NCI-H2029 (cell line): Measurements from ENCODE around the gene RNF225.
"Not testable (repeated sequence)": the region's sequence is repeated elsewhere in the genome, so short reads cannot be mapped to it uniquely, and the experiment has no call there.

ENCODE experiments used
- DNase-seq: peaks from one replicate; lab custom pipeline; 2025; lab: John Stamatoyannopoulos, UW

The RNF225 gene

DNA sequence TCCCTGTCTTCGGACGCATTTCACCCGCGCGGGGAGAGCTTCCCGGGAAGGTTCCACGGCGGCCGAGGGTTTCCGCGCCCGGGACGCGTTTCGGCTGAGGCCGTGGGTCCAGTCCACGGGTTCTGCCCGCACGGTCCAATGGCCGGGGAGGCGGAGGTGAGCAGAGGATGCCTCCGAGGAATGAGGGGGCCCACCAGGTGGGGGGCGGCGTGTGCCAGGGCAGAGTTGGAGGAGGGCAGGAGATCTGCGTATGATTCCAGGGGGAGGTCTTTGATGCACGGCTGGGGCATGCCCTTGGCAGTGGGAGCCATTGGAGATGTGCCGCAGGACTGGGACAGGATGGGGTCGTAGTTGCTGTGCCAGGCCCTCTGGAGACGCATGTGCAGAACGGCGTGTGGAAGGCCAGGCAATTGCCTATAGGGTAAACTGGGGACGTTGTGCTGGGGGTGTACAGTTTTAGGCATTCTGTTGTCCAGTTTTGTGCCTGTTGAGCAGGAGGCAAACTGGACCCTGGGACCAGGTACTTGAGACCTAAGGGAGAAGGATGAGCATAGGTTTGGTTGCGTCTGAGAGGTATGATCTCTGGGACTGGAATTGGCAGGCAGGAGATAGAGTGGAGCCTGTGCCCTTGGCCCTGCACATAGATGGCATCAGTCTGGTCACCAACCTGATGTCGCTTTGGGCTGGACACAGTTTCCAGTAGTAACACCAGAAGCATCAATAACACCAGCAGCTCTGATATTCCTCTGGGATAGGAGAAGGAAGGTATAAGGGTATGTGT is 13.7 kb downstream of the RNF225 start:
- DNase-seq, result no peak

DNA sequence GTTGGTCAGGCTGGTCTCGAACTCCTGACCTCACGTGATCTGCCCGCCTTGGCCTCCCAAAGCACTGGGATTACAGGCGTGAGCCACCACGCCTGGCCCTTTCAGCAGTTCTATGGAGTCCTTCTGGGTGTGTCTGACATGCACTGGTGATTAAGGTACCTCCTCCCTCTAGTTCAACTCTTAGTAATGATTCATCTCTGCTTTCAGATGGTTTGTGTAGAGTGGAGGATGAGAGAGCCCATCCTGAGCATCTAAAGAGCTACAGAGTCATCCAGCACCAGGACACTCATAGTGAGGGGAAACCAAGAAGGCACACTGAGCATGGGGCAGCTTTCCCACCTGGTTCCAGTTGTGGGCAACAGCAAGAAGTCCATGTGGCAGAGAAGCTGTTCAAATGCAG is 21.1 kb downstream of the RNF225 start:
- DNase-seq, result no peak

DNA sequence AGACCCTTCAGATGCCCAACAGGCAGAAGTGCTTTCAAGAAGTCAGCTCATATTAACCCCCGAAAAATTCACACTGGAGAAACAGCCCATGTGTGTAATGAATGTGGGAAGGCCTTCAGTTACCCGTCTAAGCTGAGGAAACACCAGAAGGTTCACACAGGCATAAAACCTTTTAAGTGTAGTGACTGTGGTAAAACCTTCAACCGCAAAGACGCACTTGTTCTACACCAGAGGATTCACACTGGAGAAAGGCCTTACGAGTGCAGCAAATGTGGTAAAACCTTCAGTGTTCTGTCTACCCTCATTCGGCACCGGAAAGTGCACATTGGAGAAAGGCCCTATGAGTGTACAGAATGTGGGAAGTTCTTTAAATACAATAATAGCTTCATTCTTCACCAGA is 21.6 kb downstream of the RNF225 start:
- DNase-seq, result no peak

DNA sequence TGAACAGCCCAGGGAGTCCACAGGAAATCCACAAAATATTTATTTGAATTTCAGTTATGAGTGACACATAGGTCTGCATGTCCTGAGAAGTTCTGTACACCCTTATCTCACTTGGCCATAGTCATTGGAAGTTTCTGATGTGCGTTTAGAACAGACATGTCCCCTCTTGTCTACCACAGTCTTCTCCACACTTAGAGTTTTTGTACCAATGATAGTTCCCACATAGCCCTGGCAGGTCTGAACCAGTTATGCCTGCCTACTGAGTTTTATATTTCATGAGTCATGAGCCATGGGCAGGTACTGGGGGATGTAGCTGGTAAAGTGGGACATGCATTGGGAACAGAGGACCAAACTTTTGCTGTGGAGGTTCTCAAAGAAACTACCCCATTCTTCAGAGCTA is 33.2 kb downstream of the RNF225 start:
- no peak for DNase-seq

DNA sequence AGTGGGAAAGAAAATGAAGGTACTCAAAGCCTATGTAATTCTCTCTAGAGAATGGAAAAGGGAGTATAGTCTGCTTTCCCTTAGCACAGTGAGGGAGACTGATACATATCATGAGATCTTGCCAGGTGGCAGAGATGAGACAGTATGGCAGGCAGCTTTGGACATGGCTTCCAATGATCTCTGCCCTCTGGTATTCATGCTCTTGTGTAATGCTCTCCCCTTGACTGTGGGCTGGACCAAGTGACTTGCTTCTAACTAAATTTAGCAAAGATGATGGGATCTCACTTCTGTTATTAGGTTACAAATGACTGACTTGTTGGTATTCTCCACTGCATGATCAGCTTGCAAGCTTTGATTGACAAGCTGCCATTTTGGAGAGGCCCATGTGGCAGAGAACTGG is 34.3 kb downstream of the RNF225 start:
- DNase-seq, result no peak

DNA sequence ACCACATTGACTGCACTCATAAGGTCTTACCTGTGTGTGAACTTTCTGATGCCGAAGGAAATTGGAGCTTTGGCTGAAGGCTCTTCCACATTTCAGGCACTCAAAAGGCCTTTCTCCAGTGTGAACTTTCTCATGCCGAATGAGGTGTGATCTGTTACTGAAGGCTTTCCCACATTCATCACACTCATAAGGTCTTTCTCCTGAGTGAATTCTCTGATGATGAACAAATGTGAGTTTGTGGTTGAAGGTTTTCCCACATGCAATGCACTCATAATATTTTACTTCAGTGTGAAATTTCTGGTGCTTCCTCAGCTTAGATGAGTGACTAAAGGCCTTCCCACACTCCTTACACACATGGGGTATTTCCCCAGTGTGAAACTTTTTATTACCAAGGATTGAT is 38.8 kb downstream of the RNF225 start:
- no peak for DNase-seq

DNA sequence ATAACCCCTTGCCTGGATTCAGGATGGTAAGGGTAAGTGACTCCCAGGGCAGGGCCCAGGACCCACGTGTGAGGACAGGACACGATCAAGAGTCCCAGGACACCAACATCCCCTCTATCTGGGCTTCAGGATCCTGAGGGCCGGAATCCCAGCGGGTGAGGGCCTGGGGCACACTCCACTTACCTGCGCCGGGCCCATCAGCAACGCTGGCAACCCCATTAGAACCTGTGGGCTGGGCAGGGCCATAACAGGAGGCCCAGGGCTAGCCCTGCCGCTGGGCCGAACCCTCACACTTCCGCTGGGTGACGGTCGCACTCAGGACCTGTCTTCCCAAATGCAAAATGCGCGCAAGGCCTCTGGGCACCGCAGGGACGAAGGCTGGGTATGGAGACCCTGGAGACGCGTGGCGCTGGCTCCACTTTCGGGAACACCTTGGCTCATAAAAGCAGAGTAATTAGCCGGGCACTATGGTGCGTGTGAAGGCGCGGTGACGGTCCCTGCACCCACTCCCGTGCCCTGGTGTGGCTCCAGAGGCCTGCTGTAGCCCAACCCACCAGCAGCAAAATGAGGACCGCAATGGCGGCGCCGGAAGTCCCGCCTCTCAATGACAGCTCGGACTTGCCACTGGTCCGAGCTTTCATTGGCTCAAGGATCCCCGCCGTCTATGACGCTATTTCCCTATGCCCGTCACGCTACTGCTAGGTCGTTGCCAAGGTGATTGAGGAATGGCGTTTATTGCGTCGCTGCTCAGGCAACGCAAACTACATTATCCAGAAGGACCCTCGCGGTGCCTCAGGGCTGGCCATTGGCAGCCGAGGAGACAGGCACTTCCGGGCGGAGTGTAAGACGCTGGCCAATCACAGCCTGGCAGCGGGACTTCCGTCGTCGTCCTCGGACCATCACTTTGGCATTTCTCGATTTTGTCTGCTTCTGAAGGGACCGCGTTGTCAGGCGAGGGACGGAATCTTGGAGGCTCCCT is 44.4 kb downstream of the RNF225 start, which contains the start of gene ZNF132:
ZNF132 (minus strand) TSS at position 578 of the 979 bp plus-strand sequence; CDS start at position 246, 332 bp downstream.
- DNase-seq, result peak; percentile 99

DNA sequence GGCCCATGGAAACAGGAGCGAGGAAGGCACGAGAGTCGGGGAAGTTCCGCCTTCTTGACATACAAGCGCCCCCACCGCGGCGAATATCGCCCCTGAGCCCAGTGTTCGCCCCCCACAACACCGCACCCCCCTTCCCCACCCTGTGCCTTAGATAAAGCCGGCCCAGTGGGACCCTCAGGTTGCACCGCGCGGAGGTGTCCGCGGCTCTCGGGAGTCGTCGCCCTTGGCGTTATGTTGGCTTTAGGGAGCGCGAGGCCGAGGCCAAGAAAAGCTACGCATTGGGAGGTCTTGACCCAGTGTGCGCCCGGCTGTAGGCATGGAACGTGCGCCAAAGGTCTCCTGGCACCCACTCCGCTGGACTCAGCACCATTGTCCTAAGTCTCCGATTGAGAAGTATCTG is 45.1 kb downstream of the RNF225 start:
- no peak for DNase-seq

DNA sequence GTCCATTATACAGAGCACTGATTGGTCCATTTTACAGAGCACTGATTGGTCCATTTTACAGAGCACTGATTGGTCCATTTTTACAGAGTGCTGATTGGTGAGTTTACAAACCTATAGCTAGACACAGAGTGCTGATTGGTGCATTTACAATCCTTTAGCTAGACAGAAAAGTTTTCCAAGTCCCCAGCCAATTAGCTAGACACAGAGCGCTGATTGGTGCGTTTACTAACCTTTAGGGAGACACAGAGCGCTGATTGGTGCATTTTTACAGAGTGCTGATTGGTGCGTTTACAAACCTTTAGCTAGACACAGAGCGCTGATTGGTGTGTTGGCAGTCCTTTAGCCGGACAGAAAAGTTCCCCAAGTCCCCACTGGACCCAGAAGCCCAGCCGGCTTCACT is 47.5 kb downstream of the RNF225 start:
- not testable (repeated sequence) for DNase-seq
